Esophagus muscularis mucosa (tissue), 4 donors: ENCODE results near the gene STARD9. TPM values are rescaled to one million over a fixed set of nuclear protein-coding genes. Genes with fewer than 3 reads are reported as not detected.

Experiments used
- DNase-seq: peaks from one replicate; pipeline ENCODE4 v3.0.0-alpha.2; 2017; ENCODE audit errors: extremely low spot score
- H3K27ac ChIP-seq, 4 donors: fragments of 200-600 bp; sonication (generic); replicated peaks in 1 of 4; 1 replicate in 3 of 4; 2 replicates in 1 of 4; pipeline ENCODE4 v1.5.1; 2016 to 2019; ENCODE audit warnings: mild to moderate bottlenecking in 1 of 4
- H3K27me3 ChIP-seq, 4 donors: fragments of 200-600 bp; sonication (generic); one replicate each; pipeline versions ENCODE4 v1.5.1 to v1.6.0; 2016 to 2019
- H3K36me3 ChIP-seq, 4 donors: fragments of 200-600 bp; sonication (generic); one replicate each; pipeline ENCODE4 v1.5.1; 2016 to 2019
- H3K4me1 ChIP-seq, 4 donors: fragments of 200-600 bp; sonication (generic); one replicate each; pipeline ENCODE4 v1.5.1; 2016 to 2019
- H3K4me3 ChIP-seq, 4 donors: fragments of 200-600 bp; sonication (generic); 1 replicate in 2 of 4; 2 replicates in 2 of 4; pipeline ENCODE4 v1.5.1; 2016 to 2019; ENCODE audit warnings: mild to moderate bottlenecking in 4 of 4, moderate library complexity in 1 of 4
- H3K9me3 ChIP-seq, 4 donors: fragments of 200-600 bp; sonication (generic); 1 replicate in 3 of 4; 2 replicates in 1 of 4; pipeline ENCODE4 v1.5.1; 2016 to 2019
- CTCF ChIP-seq, 3 experiments: fragments of 200-600 bp in 2 of 3; fragments of 450-650 bp in 1 of 3; sonication (generic) in 2 of 3; IDR thresholded peaks; one replicate each; pipeline ENCODE4 v1.5.1; 2017 to 2019; ENCODE audit warnings: antibody characterized with exemption in 3 of 3, mild to moderate bottlenecking in 2 of 3, moderate library complexity in 1 of 3
- EP300 ChIP-seq: sonication (generic); formaldehyde crosslinking; IDR thresholded peaks from one replicate; pipeline ENCODE4 v1.6.1; 2017; ENCODE audit warnings: antibody characterized with exemption
- POLR2A ChIP-seq: fragments of 450-650 bp; IDR thresholded peaks from one replicate; pipeline ENCODE4 v1.6.1; 2017; ENCODE audit warnings: antibody characterized with exemption, moderate library complexity, mild to moderate bottlenecking, low read depth
- POLR2AphosphoS5 ChIP-seq, 2 donors: sonication (generic); formaldehyde crosslinking; IDR thresholded peaks; one replicate each; pipeline ENCODE4 v1.6.1; 2017; ENCODE audit warnings: antibody characterized with exemption in 2 of 2
- WGBS: methylation state at CpG from one replicate; pipeline ENCODE4 v1.1.5; 2018; 5-methylcytosine and 5-hydroxymethylcytosine counted together
- intact Hi-C: fragments of 100-400 bp; cut with DNase I; formaldehyde crosslinking; loops from one replicate; pipeline ENCODE4 v1.15.1; 2023
- total RNA-seq, 4 donors: library from RNA; depleted of rRNA; stranded (reverse); fragments of >200 nt; gene quantifications; one replicate each; pipeline versions ENCODE4 v1.1.0 to v1.2.1, GENCODE V29; 2016

STARD9 gene
- total RNA-seq, 4 donors from 2014 or later, result 14.2 to 46.9 (median 33.3) TPM

- intact Hi-C loops, result no loop called here
- H3K27me3 ChIP-seq, result no peaks in the 10 kb centered on the region
- DNase-seq, result no peak
- 59% methylated on average over 8 of the region's 14 CpGs for WGBS
- peaks cover 46 to 100% (median 96%) of the 10 kb centered on the region in 4 donors for H3K36me3 ChIP-seq
- H3K4me1 ChIP-seq, result peaks cover 0 to 30% (median 22%) of the 10 kb centered on the region in 4 donors
- H3K4me3 ChIP-seq, result no peak overlapping the region
- no peak for TF ChIP-seq POLR2A
- no peak for TF ChIP-seq POLR2AphosphoS5 (IDR thresholded peaks at IDR 0.05)
- no peak for TF ChIP-seq EP300
- no peak for TF ChIP-seq CTCF (IDR thresholded peaks at IDR 0.05)
- H3K27ac ChIP-seq, result no peak overlapping the region
- H3K9me3 ChIP-seq, result no peaks in the 10 kb centered on the region
These were observed 153.6 kb downstream of the STARD9 start for GRCh38 chr15:42728972-42729371.

- WGBS, result 92% methylated on average over 7 of the region's 7 CpGs
- TF ChIP-seq EP300 (no peak), CTCF (IDR thresholded peaks at IDR 0.05) (no peak), POLR2A (no peak), POLR2AphosphoS5 (IDR thresholded peaks at IDR 0.05) (no peak)
- Histone ChIP-seq H3K36me3 (peaks cover 42 to 100% (median 94%) of the 10 kb centered on the region in 4 donors), H3K4me1 (peaks cover 0 to 34% (median 22%) of the 10 kb centered on the region in 4 donors), H3K9me3 (no peaks in the 10 kb centered on the region), H3K4me3 (no peak overlapping the region), H3K27ac (no peak overlapping the region), H3K27me3 (no peaks in the 10 kb centered on the region)
- no peak for DNase-seq
- intact Hi-C loops, result no loop called here
These were observed 154.0 kb downstream of the STARD9 start for GRCh38 chr15:42729409-42729808.

GRCh38 chr15:42730135-42730534, 154.7 kb downstream of the STARD9 start:
- H3K4me1 ChIP-seq, result peaks cover 4 to 42% (median 29%) of the 10 kb centered on the region in 4 donors
- H3K4me3 ChIP-seq, result no peak overlapping the region
- WGBS, result 81% methylated on average over 4 of the region's 8 CpGs
- no peak for DNase-seq
- TF ChIP-seq POLR2A, result no peak
- TF ChIP-seq POLR2AphosphoS5 (IDR thresholded peaks at IDR 0.05), result no peak
- H3K9me3 ChIP-seq, result no peaks in the 10 kb centered on the region
- H3K27me3 ChIP-seq, result no peaks in the 10 kb centered on the region
- intact Hi-C loops, result loop anchor here (10.0 kb wide), 1 partner anchor 195 kb away; the partner anchor contains the start of gene TTBK2
- peaks cover 40 to 100% (median 91%) of the 10 kb centered on the region in 4 donors for H3K36me3 ChIP-seq
- no peak overlapping the region for H3K27ac ChIP-seq

- no peak for TF ChIP-seq POLR2A
- no peak for TF ChIP-seq POLR2AphosphoS5 (IDR thresholded peaks at IDR 0.05)
- no peak for TF ChIP-seq EP300
- no peak for TF ChIP-seq CTCF (IDR thresholded peaks at IDR 0.05)
- H3K27ac ChIP-seq, result no peak overlapping the region
- WGBS, result 92% methylated on average over 14 of the region's 14 CpGs
- H3K4me1 ChIP-seq, result peaks cover 8 to 46% (median 33%) of the 10 kb centered on the region in 4 donors
- no peak for DNase-seq
- intact Hi-C loops, result loop anchor here (10.0 kb wide), 1 partner anchor 194 kb away; the partner anchor contains the start of gene TTBK2
- H3K36me3 ChIP-seq, result peaks cover 37 to 100% (median 89%) of the 10 kb centered on the region in 4 donors
- H3K9me3 ChIP-seq, result no peaks in the 10 kb centered on the region
- H3K4me3 ChIP-seq, result no peak overlapping the region
- H3K27me3 ChIP-seq, result no peaks in the 10 kb centered on the region
These were observed 155.1 kb downstream of the STARD9 start for GRCh38 chr15:42730536-42730935.

GRCh38 chr15:42731461-42731860, 156.1 kb downstream of the STARD9 start:
- no peak overlapping the region for H3K27ac ChIP-seq
- no peak for DNase-seq
- no peaks in the 10 kb centered on the region for H3K27me3 ChIP-seq
- WGBS, result 76% methylated on average over 6 of the region's 6 CpGs
- no peaks in the 10 kb centered on the region for H3K9me3 ChIP-seq
- peaks cover 14 to 51% (median 38%) of the 10 kb centered on the region in 4 donors for H3K4me1 ChIP-seq
- H3K4me3 ChIP-seq, result no peak overlapping the region
- intact Hi-C loops, result loop anchor here (10.0 kb wide), 1 partner anchor 193 kb away; the partner anchor contains the start of gene TTBK2
- peaks cover 31 to 91% (median 81%) of the 10 kb centered on the region in 4 donors for H3K36me3 ChIP-seq
- TF ChIP-seq POLR2AphosphoS5 (IDR thresholded peaks at IDR 0.05) (no peak), CTCF (IDR thresholded peaks at IDR 0.05) (no peak), EP300 (no peak), POLR2A (no peak)
